Measurements from ENCODE around the gene ELP4. TPM values are rescaled to one million over a fixed set of nuclear protein-coding genes. Genes with fewer than 3 reads are reported as not detected.
"Not testable (repeated sequence)": the region's sequence is repeated elsewhere in the genome, so short reads cannot be mapped to it uniquely, and the experiment has no call there.

ELP4 gene
- total and polyA plus RNA-seq, 2 donors from 2014 or later, result 20.3 to 26.2 TPM

GRCh38 chr11:31555938-31556337 is 46.4 kb downstream of the ELP4 start:
- Histone ChIP-seq H3K27me3 (ENCODE audit: control insufficient read depth, insufficient read depth, low read length) (no peaks in the 10 kb centered on the region), H3K27ac (ENCODE audit: low read depth in 2 of 2, low read length in 2 of 2) (no peak overlapping the region), H3K4me1 (ENCODE audit: control insufficient read depth in 2 of 3, insufficient read depth in 2 of 3, low read depth in 1 of 3, low read length in 3 of 3) (peaks cover 0 to 5% (median 0%) of the 10 kb centered on the region in 3 donors), H3K9ac (ENCODE audit: low read length in 3 of 3) (no peak overlapping the region), H3K9me3 (ENCODE audit: control insufficient read depth in 2 of 3, insufficient read depth in 1 of 3, low read length in 3 of 3) (no peaks in the 10 kb centered on the region), H3K36me3 (ENCODE audit: control insufficient read depth in 2 of 3, insufficient read depth in 3 of 3, low read length in 3 of 3) (no peaks in the 10 kb centered on the region), H3K4me3 (ENCODE audit: low read length in 3 of 3) (no peak overlapping the region)
- intact Hi-C loops (cut with DNase I), result no loop called here
- TF ChIP-seq CTCF (IDR thresholded peaks at IDR 0.05; ENCODE audit: borderline replicate concordance, extremely low read depth, insufficient read depth), result no peak
- FAIRE-seq (no peak), DNase-seq (no peak)

- intact Hi-C loops (cut with DNase I), result no loop called here
- H3K27ac ChIP-seq (ENCODE audit: low read depth in 2 of 2, low read length in 2 of 2), result no peak overlapping the region
- no peaks in the 10 kb centered on the region for H3K9me3 ChIP-seq (ENCODE audit: control insufficient read depth in 2 of 3, insufficient read depth in 1 of 3, low read length in 3 of 3)
- no peaks in the 10 kb centered on the region for H3K36me3 ChIP-seq (ENCODE audit: control insufficient read depth in 2 of 3, insufficient read depth in 3 of 3, low read length in 3 of 3)
- no peak overlapping the region for H3K9ac ChIP-seq (ENCODE audit: low read length in 3 of 3)
- H3K4me3 ChIP-seq (ENCODE audit: low read length in 3 of 3), result no peak overlapping the region
- H3K4me1 ChIP-seq (ENCODE audit: control insufficient read depth in 2 of 3, insufficient read depth in 2 of 3, low read depth in 1 of 3, low read length in 3 of 3), result peaks cover 0 to 5% (median 0%) of the 10 kb centered on the region in 3 donors
- DNase-seq (peak in 2 of 5 donors; percentile 2 to 5), FAIRE-seq (peak; percentile 67)
- no peaks in the 10 kb centered on the region for H3K27me3 ChIP-seq (ENCODE audit: control insufficient read depth, insufficient read depth, low read length)
- no peak for TF ChIP-seq CTCF (IDR thresholded peaks at IDR 0.05; ENCODE audit: borderline replicate concordance, extremely low read depth, insufficient read depth)
Observed at GRCh38 chr11:31558001-31558400, 48.4 kb downstream of the ELP4 start.

GRCh38 chr11:31560842-31561476 is 51.4 kb downstream of the ELP4 start:
- H3K27ac ChIP-seq (ENCODE audit: low read depth in 2 of 2, low read length in 2 of 2), result no peak overlapping the region
- intact Hi-C loops (cut with DNase I), result no loop called here
- H3K4me1 ChIP-seq (ENCODE audit: control insufficient read depth in 2 of 3, insufficient read depth in 2 of 3, low read depth in 1 of 3, low read length in 3 of 3), result peaks cover 0 to 5% (median 0%) of the 10 kb centered on the region in 3 donors
- no peaks in the 10 kb centered on the region for H3K27me3 ChIP-seq (ENCODE audit: control insufficient read depth, insufficient read depth, low read length)
- H3K4me3 ChIP-seq (ENCODE audit: low read length in 3 of 3), result no peak overlapping the region
- no peak overlapping the region for H3K9ac ChIP-seq (ENCODE audit: low read length in 3 of 3)
- peaks cover 0 to 4% (median 0%) of the 10 kb centered on the region in 3 donors for H3K9me3 ChIP-seq (ENCODE audit: control insufficient read depth in 2 of 3, insufficient read depth in 1 of 3, low read length in 3 of 3)
- TF ChIP-seq CTCF (IDR thresholded peaks at IDR 0.05; ENCODE audit: borderline replicate concordance, extremely low read depth, insufficient read depth), result no peak
- H3K36me3 ChIP-seq (ENCODE audit: control insufficient read depth in 2 of 3, insufficient read depth in 3 of 3, low read length in 3 of 3), result no peaks in the 10 kb centered on the region
- FAIRE-seq, result no peak
- no peak for DNase-seq

- intact Hi-C loops (cut with DNase I); H3K27me3 ChIP-seq (ENCODE audit: control insufficient read depth, insufficient read depth, low read length); H3K4me3 ChIP-seq (ENCODE audit: low read length in 3 of 3); H3K36me3 ChIP-seq (ENCODE audit: control insufficient read depth in 2 of 3, insufficient read depth in 3 of 3, low read length in 3 of 3); H3K9ac ChIP-seq (ENCODE audit: low read length in 3 of 3); H3K9me3 ChIP-seq (ENCODE audit: control insufficient read depth in 2 of 3, insufficient read depth in 1 of 3, low read length in 3 of 3); H3K27ac ChIP-seq (ENCODE audit: low read depth in 2 of 2, low read length in 2 of 2); FAIRE-seq; DNase-seq; H3K4me1 ChIP-seq (ENCODE audit: control insufficient read depth in 2 of 3, insufficient read depth in 2 of 3, low read depth in 1 of 3, low read length in 3 of 3): not testable (repeated sequence)
Observed at GRCh38 chr11:31564517-31564916, 55.0 kb downstream of the ELP4 start.

- H3K36me3 ChIP-seq (ENCODE audit: control insufficient read depth in 2 of 3, insufficient read depth in 3 of 3, low read length in 3 of 3); H3K27me3 ChIP-seq (ENCODE audit: control insufficient read depth, insufficient read depth, low read length); FAIRE-seq; intact Hi-C loops (cut with DNase I); H3K4me1 ChIP-seq (ENCODE audit: control insufficient read depth in 2 of 3, insufficient read depth in 2 of 3, low read depth in 1 of 3, low read length in 3 of 3); H3K9ac ChIP-seq (ENCODE audit: low read length in 3 of 3); H3K27ac ChIP-seq (ENCODE audit: low read depth in 2 of 2, low read length in 2 of 2); H3K9me3 ChIP-seq (ENCODE audit: control insufficient read depth in 2 of 3, insufficient read depth in 1 of 3, low read length in 3 of 3); H3K4me3 ChIP-seq (ENCODE audit: low read length in 3 of 3); DNase-seq: not testable (repeated sequence)
Observed at GRCh38 chr11:31574133-31574532, 64.6 kb downstream of the ELP4 start.

GRCh38 chr11:31575764-31576163 is 66.2 kb downstream of the ELP4 start:
- H3K4me3 ChIP-seq (ENCODE audit: low read length in 3 of 3); intact Hi-C loops (cut with DNase I); H3K36me3 ChIP-seq (ENCODE audit: control insufficient read depth in 2 of 3, insufficient read depth in 3 of 3, low read length in 3 of 3); FAIRE-seq; H3K27ac ChIP-seq (ENCODE audit: low read depth in 2 of 2, low read length in 2 of 2); H3K9me3 ChIP-seq (ENCODE audit: control insufficient read depth in 2 of 3, insufficient read depth in 1 of 3, low read length in 3 of 3); DNase-seq; H3K9ac ChIP-seq (ENCODE audit: low read length in 3 of 3); H3K4me1 ChIP-seq (ENCODE audit: control insufficient read depth in 2 of 3, insufficient read depth in 2 of 3, low read depth in 1 of 3, low read length in 3 of 3); H3K27me3 ChIP-seq (ENCODE audit: control insufficient read depth, insufficient read depth, low read length): not testable (repeated sequence)

Measured in kidney (tissue), 14 donors.